Adipose tissue (tissue), 3 donors: ENCODE results near the gene ITGB2. TPM values are rescaled to one million over a fixed set of nuclear protein-coding genes. Genes with fewer than 3 reads are reported as not detected.

Source experiments
- H3K27ac ChIP-seq: one replicate; pipeline ENCODE4 v1.5.1; 2013; ENCODE audit warnings: low read depth, low read length
- WGBS, 3 donors: extraction: QIAGEN DNeasy Blood & Tissue Kit; methylation state at CpG; one replicate each; pipeline ENCODE4 v1.1.7; 2013; 5-methylcytosine and 5-hydroxymethylcytosine counted together
- polyA plus RNA-seq, 3 donors: library from polyadenylated mRNA; stranded (reverse); fragments of 200-250 nt; gene quantifications; one replicate each; pipeline ENCODE4 v1.2.3, GENCODE V29; 2013
- donor health status: healthy with polysubstance abuse.
- donor health status: Bipolar disorder and iron deficiency.
- donor health status: healthy.

ITGB2 gene
- polyA plus RNA-seq, 3 donors: 9.5 to 81.7 (median 32.5) TPM

GRCh38 chr21:44957047-44957831, 36.5 kb upstream of the ITGB2 start:
- H3K27ac ChIP-seq: no peak overlapping the region
- 92 to 96% (median 93%) methylated on average over 21 to 22 of the region's 22 CpGs for WGBS, 3 donors

GRCh38 chr21:44956356-44957046, 35.8 kb upstream of the ITGB2 start:
- no peak overlapping the region for H3K27ac ChIP-seq
- 88 to 97% (median 94%) methylated on average over 35 of the region's 35 CpGs for WGBS, 3 donors

DNA sequence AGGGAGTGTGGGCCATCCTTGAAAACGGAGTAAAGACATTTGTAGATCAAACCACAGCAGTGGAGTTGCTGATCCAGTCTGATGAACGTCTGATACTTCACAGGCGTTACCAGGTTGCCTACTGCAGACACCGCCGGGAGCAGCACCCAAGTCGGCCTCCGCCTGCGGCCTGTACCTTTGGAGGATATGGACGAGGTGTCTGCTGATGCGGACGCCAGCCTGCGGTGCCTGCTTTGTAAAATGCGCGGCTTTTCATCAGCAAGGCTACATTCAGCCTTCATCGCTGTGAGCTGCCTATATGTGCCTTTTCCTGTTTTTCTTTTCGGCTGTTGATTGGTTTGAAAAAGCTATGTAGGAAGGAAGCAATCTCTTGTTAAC, 35.1 kb upstream of the ITGB2 start:
- whole genome bisulfite sequencing, 3 donors: 82 to 91% (median 86%) methylated on average over 16 of the region's 16 CpGs
- no peak overlapping the region for H3K27ac ChIP-seq

- WGBS, 3 donors: 74 to 87% (median 84%) methylated on average over 21 of the region's 21 CpGs
- no peak overlapping the region for H3K27ac ChIP-seq
Measured at GRCh38 chr21:44955141-44955797, 34.6 kb upstream of the ITGB2 start.

- no peak overlapping the region for H3K27ac ChIP-seq
- WGBS, 3 donors: 92 to 94% (median 93%) methylated on average over 22 of the region's 22 CpGs
Measured at GRCh38 chr21:44954281-44954771, 33.6 kb upstream of the ITGB2 start.

GRCh38 chr21:44953628-44954021, 32.9 kb upstream of the ITGB2 start:
- WGBS, 3 donors: 88 to 96% (median 94%) methylated on average over 13 of the region's 13 CpGs
- no peak overlapping the region for H3K27ac ChIP-seq

- WGBS, 3 donors: 93 to 94% (median 94%) methylated on average over 21 to 25 of the region's 25 CpGs
- H3K27ac ChIP-seq: no peak overlapping the region
Measured at GRCh38 chr21:44952929-44953627, 32.4 kb upstream of the ITGB2 start.

- 91 to 92% (median 91%) methylated on average over 24 of the region's 24 CpGs for WGBS, 3 donors
- H3K27ac ChIP-seq: no peak overlapping the region
Measured at GRCh38 chr21:44952116-44952928, 31.6 kb upstream of the ITGB2 start.

- H3K27ac ChIP-seq: no peak overlapping the region
- WGBS, 3 donors: 93 to 96% (median 95%) methylated on average over 31 of the region's 31 CpGs
Measured at GRCh38 chr21:44951186-44951915, 30.7 kb upstream of the ITGB2 start.

DNA sequence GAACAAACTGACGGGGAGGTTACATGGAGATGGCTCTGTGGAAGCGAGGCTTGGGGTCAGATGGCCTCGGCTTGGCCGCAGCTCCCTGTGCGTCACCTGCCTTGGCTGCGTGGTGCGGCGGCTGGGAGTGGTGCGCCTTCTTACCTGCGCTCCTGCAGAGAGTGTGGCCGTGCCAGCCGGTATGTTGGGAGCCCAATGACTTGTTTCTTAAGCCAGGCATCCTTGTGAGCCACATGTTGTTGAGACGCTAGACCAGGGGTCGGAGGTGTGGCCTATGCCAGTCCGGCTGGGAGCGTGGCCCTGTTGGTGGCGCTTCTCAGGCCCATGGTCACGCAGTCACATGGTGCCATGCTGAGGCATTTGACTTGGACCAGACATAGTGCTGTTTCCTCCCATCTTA, 29.7 kb upstream of the ITGB2 start:
- WGBS, 3 donors: 90 to 94% (median 92%) methylated on average over 18 of the region's 18 CpGs
- no peak overlapping the region for H3K27ac ChIP-seq

DNA sequence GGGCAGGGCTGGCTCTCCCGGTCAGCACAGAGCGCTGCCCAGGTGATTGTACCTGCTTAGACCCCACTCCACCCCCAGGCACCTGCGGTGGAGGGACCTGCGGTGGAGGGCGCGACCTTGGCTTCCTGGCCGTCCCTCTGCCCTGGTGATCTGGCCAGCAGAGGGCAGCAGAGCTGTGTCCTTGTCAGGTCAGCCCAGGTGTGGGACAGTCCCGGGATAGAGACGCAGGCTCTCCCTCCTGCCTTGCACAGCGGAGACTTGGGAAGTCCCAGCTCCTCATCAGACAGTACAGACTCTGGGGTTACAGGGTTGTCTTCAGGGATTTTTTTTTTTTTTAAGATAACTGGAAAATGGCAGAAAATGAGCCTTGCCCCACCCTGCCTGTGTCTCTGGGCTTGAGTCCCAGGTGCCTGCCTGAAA, 29.1 kb upstream of the ITGB2 start:
- H3K27ac ChIP-seq: no peak overlapping the region
- WGBS, 3 donors: 8 to 14% (median 12%) methylated on average over 10 of the region's 10 CpGs

DNA sequence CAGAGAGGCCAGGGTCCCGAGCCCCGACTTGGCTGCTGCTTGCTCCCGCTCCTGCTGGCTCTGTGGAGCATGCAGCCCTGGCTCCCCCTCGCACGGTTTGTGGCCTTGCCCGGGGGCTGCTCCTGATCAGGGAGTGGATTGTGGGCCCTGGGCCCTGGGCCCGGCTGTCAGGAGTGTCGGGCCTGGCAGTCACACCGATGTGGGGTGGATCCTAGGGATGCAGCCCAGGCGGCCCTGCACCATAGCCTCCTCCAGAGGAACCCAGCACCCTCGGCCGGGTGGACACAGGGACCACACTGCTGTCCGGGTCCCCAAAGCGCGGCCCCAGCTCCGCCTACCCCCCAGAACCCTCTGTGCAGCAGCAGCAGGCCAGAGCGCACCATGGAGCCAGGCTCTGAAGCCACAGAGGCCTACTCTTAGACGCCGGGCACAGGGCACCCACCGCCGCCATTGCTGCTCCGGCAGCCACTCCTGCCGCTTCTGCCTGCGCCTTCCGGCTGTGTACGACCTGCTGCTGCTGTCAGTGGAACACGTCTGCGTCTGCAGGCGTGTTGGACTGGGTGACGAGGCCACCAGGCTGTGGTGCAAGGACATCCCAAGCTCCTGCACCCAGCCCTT, 28.6 kb upstream of the ITGB2 start:
- WGBS, 3 donors: 74 to 84% (median 81%) methylated on average over 27 to 30 of the region's 30 CpGs

GRCh38 chr21:44948426-44949120, 27.9 kb upstream of the ITGB2 start:
- WGBS, 3 donors: 82 to 88% (median 83%) methylated on average over 16 of the region's 16 CpGs
- no peak overlapping the region for H3K27ac ChIP-seq

More for the DNA sequence above, 28.6 kb upstream of the ITGB2 start:
- H3K27ac ChIP-seq: no peak overlapping the region

GRCh38 chr21:44947930-44948331, 27.2 kb upstream of the ITGB2 start:
- WGBS, 3 donors: 82 to 91% (median 90%) methylated on average over 29 to 33 of the region's 33 CpGs
- H3K27ac ChIP-seq: no peak overlapping the region

- H3K27ac ChIP-seq: no peak overlapping the region
- WGBS, 3 donors: 66 to 87% (median 86%) methylated on average over 22 of the region's 22 CpGs
Measured at GRCh38 chr21:44947111-44947929, 26.6 kb upstream of the ITGB2 start.
